DMS153 treated with DMSO at 0.1 percent for 48 hours (cell line): ENCODE results near the gene UVSSA.

Experiments
- DNase-seq: peaks from one replicate; lab custom pipeline; 2025; ENCODE audit not compliant: unreplicated experiment; lab: John Stamatoyannopoulos, UW

UVSSA gene

GRCh38 chr4:1404573-1405253, 57.7 kb downstream of the UVSSA start:
- DNase-seq: no peak

GRCh38 chr4:1405254-1405635, 58.2 kb downstream of the UVSSA start:
- no peak for DNase-seq

DNA sequence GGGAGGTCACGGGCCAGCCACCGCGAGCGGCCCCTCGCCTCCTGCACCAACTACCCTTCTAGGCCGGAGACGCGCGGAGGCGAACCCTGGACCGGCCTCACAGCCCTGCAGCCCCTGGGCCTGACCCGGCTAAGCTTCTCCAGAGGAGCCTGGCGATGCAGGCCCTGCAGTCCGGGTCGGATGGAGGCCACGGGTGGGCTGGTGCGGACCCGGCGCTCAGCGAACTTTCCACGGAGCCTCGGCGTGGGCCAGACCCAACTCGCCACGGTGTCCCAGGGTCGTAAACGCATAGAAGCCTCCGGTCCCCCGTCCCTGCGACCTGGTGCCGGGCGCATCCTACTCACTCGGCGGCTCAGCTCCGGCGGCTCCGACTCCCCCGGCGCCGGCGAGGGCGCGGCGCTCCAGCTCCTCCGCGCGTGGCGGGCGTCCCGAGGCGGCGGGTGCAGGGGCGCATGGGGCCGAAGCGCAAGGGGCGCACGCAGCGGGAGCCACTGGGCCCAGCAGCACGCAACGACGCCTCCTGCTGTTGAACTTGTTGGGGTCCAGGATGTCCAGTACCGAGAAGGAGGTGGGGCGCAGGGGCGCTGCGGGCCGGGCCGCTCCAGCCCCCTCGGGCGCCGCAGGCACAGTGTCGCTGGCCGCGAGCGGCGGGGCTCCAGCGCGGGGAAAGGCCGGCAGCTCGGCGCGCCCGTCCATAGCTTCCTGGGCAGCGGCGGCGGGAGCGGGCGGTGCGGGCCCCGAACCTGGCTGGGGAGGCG, 58.8 kb downstream of the UVSSA start:
- no peak for DNase-seq

DNA sequence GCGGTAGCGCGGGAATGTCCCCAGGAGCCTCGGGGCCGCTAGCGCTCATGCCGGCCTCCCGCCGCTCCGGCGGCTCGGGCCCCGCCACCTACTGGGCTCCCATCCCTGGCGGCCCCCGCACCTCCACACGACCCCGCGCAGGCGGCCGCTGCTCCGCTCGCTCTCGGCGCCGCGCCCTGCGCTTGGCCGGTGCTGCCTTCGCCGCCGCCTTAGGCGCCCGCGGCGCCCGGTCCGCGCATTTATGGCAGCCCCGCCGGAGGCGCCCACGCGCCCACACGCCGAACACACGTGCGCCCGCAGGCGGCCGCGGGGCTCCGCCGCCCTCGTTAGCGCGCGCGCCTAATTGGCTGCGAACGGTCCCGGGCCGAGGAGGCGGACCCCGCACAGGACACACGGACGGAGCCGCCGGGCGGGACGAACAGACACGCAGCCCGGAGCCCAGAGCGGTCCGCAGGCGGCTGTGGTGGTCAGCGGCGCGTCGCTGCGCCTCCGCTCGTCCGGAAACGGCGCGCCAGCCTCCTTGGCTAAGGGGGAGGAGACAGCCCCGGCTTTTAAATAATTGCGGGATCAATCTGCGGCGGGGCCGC, 59.5 kb downstream of the UVSSA start, which contains the start of gene NKX1-1:
Gene NKX1-1 (minus strand): TSS at position 49 of the 587 bp plus-strand sequence. CDS start 0 bp downstream, at position 49.
- DNase-seq: no peak

GRCh38 chr4:1406981-1407656, 60.1 kb downstream of the UVSSA start:
- no peak for DNase-seq

- DNase-seq: no peak
These were observed 60.8 kb downstream of the UVSSA start for GRCh38 chr4:1407657-1408333.

DNA sequence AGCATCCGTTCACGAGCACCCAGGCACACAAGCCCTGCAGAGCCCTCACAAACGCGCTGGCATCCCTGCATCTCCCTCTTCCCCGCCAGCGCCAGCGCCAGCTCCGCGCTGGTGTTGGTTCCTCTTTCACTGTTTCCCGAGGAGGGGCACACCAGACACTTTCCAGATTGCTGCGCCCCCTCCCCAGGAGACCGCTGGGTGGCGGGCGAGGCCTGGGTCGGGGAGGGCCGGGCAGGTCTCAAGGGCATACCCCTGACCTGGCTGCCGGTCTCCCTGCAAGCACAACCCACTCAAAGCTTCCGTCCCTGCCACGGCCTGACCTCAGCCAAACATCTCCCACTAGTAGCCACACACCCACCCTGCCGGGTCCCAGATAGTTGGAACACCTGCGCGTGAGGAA, 61.4 kb downstream of the UVSSA start:
- DNase-seq: no peak

DNA sequence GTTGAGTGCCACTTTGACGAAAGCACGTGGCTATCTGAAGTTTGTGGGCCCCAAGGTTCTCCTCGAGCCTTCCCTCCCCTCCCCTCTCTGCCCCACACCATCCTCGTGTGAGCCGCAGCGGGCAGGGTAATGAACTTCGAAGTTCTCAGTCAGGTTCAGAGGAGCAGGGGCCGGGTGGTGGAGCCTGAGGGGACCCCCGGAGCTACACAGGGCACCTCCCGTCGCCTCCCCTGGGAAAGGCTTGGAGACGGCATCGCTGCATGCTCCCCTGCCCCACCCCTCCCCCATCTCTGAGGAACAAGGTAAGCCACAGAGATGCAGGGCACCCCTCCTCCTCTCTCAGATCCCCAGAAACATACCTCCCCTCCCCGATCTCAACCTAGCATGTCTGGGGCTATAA, 62.1 kb downstream of the UVSSA start:
- no peak for DNase-seq

DNA sequence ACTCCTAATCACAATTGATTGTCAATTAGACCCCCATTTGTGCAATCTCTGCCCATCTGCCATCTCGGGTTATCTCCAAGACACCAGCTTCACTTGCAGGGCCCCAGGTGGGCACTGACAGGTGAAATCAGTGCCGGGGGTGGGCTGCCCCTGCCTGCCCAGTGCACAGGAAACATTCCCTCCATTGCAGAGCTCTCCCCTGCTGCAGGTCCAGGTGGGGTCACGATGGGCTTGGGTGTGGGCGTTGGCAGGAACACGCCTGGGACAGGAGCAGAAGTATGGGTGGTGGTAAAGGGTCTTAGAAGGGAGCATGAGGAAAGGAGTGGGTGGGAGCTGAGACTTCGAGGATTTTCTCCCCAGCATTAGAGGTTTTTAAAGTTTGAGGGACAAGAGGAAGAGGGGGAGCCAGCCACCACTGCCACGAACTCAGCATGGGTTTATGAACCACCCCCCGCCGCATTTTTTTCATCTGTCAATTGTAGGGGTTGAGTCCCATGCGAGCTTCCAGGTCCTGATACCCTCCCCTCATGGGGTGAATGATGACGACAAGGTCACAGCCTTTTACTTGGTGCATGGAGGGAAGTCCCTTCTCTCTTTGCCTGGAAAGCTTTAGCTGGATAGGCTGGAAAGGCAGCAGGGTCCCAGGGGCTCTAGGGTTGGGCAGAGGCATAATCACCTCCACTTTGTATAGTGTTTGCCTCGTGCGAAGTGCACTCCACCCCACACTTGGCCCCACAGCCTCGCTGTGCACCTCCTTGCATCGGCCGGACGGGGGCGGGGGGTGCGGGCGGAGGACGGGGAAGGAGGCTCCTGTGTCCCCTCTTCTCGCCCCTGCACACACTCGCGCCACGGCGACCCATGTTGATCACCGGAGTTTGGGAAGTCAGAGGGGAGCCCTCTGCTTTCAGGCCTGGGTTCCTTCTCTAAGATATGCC, 62.8 kb downstream of the UVSSA start:
- DNase-seq: no peak

DNA sequence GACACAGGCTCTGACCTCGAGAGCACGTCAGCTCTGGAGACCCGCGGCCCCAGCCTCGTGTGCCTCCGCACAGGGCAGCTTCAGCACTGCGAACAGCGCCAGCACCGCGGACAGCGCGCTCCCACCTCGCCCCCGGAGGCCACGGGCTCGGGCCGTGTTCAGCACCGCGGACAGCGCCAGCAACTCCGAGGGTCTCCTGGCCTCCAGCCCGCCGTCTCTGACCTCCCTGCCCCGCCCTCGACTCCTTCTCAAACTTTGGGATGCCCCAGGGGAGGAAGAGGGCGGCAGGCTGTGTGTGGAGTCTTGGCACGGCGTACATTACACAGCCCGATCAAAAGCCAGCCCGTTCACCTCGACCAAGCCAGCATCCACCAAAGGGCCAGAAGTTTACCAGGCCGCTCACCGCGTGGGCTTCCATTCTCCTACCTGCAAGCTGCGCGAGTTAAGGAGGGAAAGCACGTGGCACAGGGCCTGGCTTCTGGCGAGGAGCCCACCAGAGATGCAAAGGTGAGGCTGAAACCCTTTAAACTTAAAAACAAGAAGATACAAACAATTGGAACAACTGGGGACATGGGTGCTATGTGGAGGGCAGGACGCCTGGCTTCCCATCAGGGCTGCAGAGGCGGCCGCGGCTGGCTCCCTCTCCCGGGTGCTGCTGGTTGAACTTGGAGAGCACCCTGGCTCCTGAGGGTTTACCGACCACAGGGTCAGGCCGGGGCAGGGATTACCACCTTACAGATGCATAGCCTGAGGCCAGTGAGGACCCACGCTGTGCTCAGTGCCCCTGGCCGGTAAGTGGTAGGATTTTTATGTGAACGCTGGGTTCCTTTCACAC, 63.7 kb downstream of the UVSSA start:
- no peak for DNase-seq

GRCh38 chr4:1411436-1412375, 64.7 kb downstream of the UVSSA start:
- DNase-seq: no peak

GRCh38 chr4:1412376-1413203, 65.6 kb downstream of the UVSSA start:
- no peak for DNase-seq

DNA sequence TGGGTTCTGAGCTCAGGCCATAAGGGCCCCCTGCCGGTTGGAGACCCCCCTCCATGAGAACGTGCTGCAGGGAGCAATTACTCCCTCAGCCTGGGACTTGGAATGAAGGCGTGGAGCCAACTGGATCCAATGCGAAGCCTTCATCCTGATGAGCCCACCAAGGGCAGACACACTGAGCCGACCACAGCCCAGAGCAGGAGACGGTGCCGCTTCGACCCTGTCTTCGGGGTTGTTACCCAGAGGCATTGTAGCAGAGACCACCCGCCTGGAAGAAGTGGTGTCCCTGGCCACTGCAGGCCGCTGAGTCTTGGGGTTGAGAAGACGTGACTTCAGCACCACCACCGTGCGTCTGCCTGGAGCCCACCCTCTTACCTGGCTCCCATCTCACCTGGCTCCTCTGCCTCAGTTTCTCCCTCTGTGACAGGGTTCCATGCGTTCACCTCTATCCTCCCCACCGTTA, 66.2 kb downstream of the UVSSA start:
- no peak for DNase-seq

DNA sequence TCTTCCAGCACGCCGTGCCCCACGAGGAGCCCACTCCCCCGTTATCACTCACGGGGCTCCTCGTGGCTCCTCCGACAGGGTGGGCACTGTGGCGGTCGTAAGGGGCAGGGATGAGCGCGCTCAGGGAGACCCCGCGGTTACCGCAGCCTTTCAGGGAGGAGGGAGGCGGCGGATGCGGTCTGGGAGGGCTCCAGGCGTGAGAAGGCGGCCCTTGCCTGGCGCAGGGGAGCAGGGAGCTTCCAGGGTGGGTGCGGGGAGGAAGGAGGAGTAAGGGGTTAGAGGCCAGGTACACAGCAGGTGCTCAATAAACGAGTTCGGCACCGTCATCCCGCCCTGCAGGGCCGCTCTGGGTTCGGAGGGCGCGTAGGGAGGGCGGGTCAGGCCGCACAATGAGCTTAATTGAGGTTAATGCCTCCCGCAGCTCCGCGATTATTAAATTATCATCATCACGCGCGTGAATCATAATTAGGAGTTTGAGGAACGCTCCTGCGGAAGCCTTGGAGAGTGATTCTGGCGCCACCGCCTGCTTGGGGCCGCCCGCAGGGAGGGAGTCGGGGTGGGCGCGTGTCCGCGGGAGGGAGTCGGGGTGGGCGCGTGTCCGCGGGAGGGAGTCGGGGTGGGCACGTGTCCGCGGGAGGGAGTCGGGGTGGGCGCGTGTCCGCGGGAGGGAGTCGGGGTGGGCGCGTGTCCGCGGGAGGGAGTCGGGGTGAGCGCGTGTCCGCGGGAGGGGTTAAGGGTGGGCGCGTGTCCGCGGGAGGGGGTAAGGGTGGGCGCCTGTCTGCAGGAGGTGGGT, 66.9 kb downstream of the UVSSA start:
- no peak for DNase-seq

- DNase-seq: no peak
These were observed 68.0 kb downstream of the UVSSA start for GRCh38 chr4:1414831-1415680.

- DNase-seq: no peak
These were observed 68.6 kb downstream of the UVSSA start for GRCh38 chr4:1415681-1415981.
